B cell (primary cell): ENCODE measurements around the gene ARHGAP26.

ENCODE experiments used
- CTCF ChIP-seq: fragments of 200-600 bp; IDR thresholded peaks from one replicate; pipeline ENCODE4 v1.8.0; 2022; ENCODE audit warnings: antibody characterized with exemption, mild to moderate bottlenecking
- EZH2 ChIP-seq: IDR thresholded peaks from 2 replicates; pipeline ENCODE4 v1.6.1; 2012; ENCODE audit warnings: borderline replicate concordance, low read depth, mild to moderate bottlenecking, moderate library complexity, low read length; ENCODE audit not compliant: insufficient read depth, poor library complexity, severe bottlenecking

GRCh38 chr5:142794537-142794936 is 24.4 kb downstream of the ARHGAP26 start:
- TF ChIP-seq CTCF (no peak), EZH2 (no peak)
